ENCODE data around the gene RASD1.

GRCh38 chr17:17514361-17514992 lies 18.3 kb upstream of the RASD1 start:
- TF ChIP-seq, protein P1, sequence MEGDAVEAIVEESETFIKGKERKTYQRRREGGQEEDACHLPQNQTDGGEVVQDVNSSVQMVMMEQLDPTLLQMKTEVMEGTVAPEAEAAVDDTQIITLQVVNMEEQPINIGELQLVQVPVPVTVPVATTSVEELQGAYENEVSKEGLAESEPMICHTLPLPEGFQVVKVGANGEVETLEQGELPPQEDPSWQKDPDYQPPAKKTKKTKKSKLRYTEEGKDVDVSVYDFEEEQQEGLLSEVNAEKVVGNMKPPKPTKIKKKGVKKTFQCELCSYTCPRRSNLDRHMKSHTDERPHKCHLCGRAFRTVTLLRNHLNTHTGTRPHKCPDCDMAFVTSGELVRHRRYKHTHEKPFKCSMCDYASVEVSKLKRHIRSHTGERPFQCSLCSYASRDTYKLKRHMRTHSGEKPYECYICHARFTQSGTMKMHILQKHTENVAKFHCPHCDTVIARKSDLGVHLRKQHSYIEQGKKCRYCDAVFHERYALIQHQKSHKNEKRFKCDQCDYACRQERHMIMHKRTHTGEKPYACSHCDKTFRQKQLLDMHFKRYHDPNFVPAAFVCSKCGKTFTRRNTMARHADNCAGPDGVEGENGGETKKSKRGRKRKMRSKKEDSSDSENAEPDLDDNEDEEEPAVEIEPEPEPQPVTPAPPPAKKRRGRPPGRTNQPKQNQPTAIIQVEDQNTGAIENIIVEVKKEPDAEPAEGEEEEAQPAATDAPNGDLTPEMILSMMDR (conservative IDR thresholded peaks at IDR 0.05; ENCODE audit: low read depth in 2 of 2) = no peak
- TF ChIP-seq EZH2 (IDR thresholded peaks at IDR 0.05; ENCODE audit: low read depth, unreplicated experiment) = no peak
- no peak for TF ChIP-seq EZH2phosphoT487 (IDR thresholded peaks at IDR 0.05; ENCODE audit: unreplicated experiment)
- TF ChIP-seq, protein P2, sequence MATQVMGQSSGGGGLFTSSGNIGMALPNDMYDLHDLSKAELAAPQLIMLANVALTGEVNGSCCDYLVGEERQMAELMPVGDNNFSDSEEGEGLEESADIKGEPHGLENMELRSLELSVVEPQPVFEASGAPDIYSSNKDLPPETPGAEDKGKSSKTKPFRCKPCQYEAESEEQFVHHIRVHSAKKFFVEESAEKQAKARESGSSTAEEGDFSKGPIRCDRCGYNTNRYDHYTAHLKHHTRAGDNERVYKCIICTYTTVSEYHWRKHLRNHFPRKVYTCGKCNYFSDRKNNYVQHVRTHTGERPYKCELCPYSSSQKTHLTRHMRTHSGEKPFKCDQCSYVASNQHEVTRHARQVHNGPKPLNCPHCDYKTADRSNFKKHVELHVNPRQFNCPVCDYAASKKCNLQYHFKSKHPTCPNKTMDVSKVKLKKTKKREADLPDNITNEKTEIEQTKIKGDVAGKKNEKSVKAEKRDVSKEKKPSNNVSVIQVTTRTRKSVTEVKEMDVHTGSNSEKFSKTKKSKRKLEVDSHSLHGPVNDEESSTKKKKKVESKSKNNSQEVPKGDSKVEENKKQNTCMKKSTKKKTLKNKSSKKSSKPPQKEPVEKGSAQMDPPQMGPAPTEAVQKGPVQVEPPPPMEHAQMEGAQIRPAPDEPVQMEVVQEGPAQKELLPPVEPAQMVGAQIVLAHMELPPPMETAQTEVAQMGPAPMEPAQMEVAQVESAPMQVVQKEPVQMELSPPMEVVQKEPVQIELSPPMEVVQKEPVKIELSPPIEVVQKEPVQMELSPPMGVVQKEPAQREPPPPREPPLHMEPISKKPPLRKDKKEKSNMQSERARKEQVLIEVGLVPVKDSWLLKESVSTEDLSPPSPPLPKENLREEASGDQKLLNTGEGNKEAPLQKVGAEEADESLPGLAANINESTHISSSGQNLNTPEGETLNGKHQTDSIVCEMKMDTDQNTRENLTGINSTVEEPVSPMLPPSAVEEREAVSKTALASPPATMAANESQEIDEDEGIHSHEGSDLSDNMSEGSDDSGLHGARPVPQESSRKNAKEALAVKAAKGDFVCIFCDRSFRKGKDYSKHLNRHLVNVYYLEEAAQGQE (IDR thresholded peaks at IDR 0.05; ENCODE audit: unreplicated experiment) = no peak
- TF ChIP-seq ZNF114 (CRISPR knock-in tag; IDR thresholded peaks at IDR 0.05) = no peak
- no peak for TF ChIP-seq POLR2AphosphoS5 (IDR thresholded peaks at IDR 0.05; ENCODE audit: low read depth)
- TF ChIP-seq STAT1 (IDR thresholded peaks at IDR 0.05; ENCODE audit: unreplicated experiment) = no peak
- no peak for TF ChIP-seq ZNF331 (CRISPR knock-in tag; IDR thresholded peaks at IDR 0.05; ENCODE audit: low read depth)
- no peak for TF ChIP-seq CREB1 (CRISPR knock-in tag; IDR thresholded peaks at IDR 0.05; ENCODE audit: low read depth)
- no peak for TF ChIP-seq JUNB (IDR thresholded peaks at IDR 0.05; ENCODE audit: unreplicated experiment)
- no peak for TF ChIP-seq NANOG (IDR thresholded peaks at IDR 0.05; ENCODE audit: borderline replicate concordance)
